HEK293 (cell line): Measurements from ENCODE around the gene HEPHL1.

ENCODE experiments used
- ATF2 ChIP-seq: fragments of 450-650 bp; formaldehyde crosslinking; IDR thresholded peaks from 2 replicates; pipeline ENCODE4 v1.5.1; 2016; ENCODE audit warnings: missing biosample characterization, missing genetic modification characterization, low read depth
- BCL6B ChIP-seq: fragments of 450-650 bp; formaldehyde crosslinking; IDR thresholded peaks from 2 replicates; pipeline ENCODE4 v1.5.1; 2017; ENCODE audit warnings: missing biosample characterization, missing genetic modification characterization
- ELK4 ChIP-seq: IDR thresholded peaks from 2 replicates; pipeline ENCODE4 v1.6.1; 2011; ENCODE audit warnings: mild to moderate bottlenecking, low read depth, low read length, borderline replicate concordance
- FEZF1 ChIP-seq: fragments of 450-650 bp; formaldehyde crosslinking; IDR thresholded peaks from 2 replicates; pipeline ENCODE4 v1.5.1; 2016; ENCODE audit warnings: missing biosample characterization, missing genetic modification characterization
- KLF1 ChIP-seq: fragments of 450-650 bp; formaldehyde crosslinking; IDR thresholded peaks from 2 replicates; pipeline ENCODE4 v1.5.1; 2016; ENCODE audit warnings: missing biosample characterization, missing genetic modification characterization
- KLF7 ChIP-seq: fragments of 450-650 bp; formaldehyde crosslinking; IDR thresholded peaks from 2 replicates; pipeline ENCODE4 v1.5.1; 2016; ENCODE audit warnings: missing biosample characterization, missing genetic modification characterization, borderline replicate concordance
- MYNN ChIP-seq: fragments of 450-650 bp; formaldehyde crosslinking; IDR thresholded peaks from 2 replicates; pipeline ENCODE4 v1.5.1; 2016; ENCODE audit warnings: missing biosample characterization, missing genetic modification characterization, borderline replicate concordance
- PRDM4 ChIP-seq: fragments of 450-650 bp; formaldehyde crosslinking; IDR thresholded peaks from 2 replicates; pipeline ENCODE4 v1.5.1; 2017; ENCODE audit warnings: missing biosample characterization, missing genetic modification characterization
- PRDM6 ChIP-seq: fragments of 450-650 bp; formaldehyde crosslinking; IDR thresholded peaks from 2 replicates; pipeline ENCODE4 v1.5.1; 2017; ENCODE audit warnings: missing biosample characterization, missing genetic modification characterization
- TCF7L2 ChIP-seq: IDR thresholded peaks from 2 replicates; pipeline ENCODE4 v1.6.1; 2011; ENCODE audit warnings: low read depth, mild to moderate bottlenecking, inconsistent platforms, low read length, moderate library complexity, borderline replicate concordance
- YY1 ChIP-seq: fragments of 450-650 bp; formaldehyde crosslinking; IDR thresholded peaks from 2 replicates; pipeline ENCODE4 v1.5.1; 2018; ENCODE audit warnings: missing biosample characterization, missing genetic modification characterization
- YY2 ChIP-seq: fragments of 450-650 bp; formaldehyde crosslinking; IDR thresholded peaks from 2 replicates; pipeline ENCODE4 v1.5.1; 2016; ENCODE audit warnings: missing biosample characterization, missing genetic modification characterization
- ZBTB1 ChIP-seq: fragments of 450-650 bp; formaldehyde crosslinking; IDR thresholded peaks from 2 replicates; pipeline ENCODE4 v1.5.1; 2016; ENCODE audit warnings: missing biosample characterization, missing genetic modification characterization
- ZBTB6 ChIP-seq: fragments of 450-650 bp; formaldehyde crosslinking; IDR thresholded peaks from 2 replicates; pipeline ENCODE4 v1.5.1; 2017; ENCODE audit warnings: missing biosample characterization, missing genetic modification characterization
- ZNF174 ChIP-seq: fragments of 450-650 bp; formaldehyde crosslinking; IDR thresholded peaks from 2 replicates; pipeline ENCODE4 v1.5.0; 2017; ENCODE audit warnings: missing biosample characterization, mild to moderate bottlenecking, missing genetic modification characterization
- ZNF175 ChIP-seq: fragments of 450-650 bp; formaldehyde crosslinking; IDR thresholded peaks from 2 replicates; pipeline ENCODE4 v1.5.1; 2016; ENCODE audit warnings: missing biosample characterization, missing genetic modification characterization
- ZNF324 ChIP-seq: fragments of 450-650 bp; formaldehyde crosslinking; IDR thresholded peaks from 2 replicates; pipeline ENCODE4 v1.5.1; 2016; ENCODE audit warnings: missing biosample characterization, missing genetic modification characterization
- ZNF449 ChIP-seq: fragments of 450-650 bp; formaldehyde crosslinking; IDR thresholded peaks from 2 replicates; pipeline ENCODE4 v1.5.1; 2017; ENCODE audit warnings: missing biosample characterization, mild to moderate bottlenecking, missing genetic modification characterization, moderate library complexity
- ZNF521 ChIP-seq: fragments of 450-650 bp; formaldehyde crosslinking; IDR thresholded peaks from 2 replicates; pipeline ENCODE4 v1.5.1; 2017; ENCODE audit warnings: missing biosample characterization, mild to moderate bottlenecking, missing genetic modification characterization
- ZNF544 ChIP-seq: fragments of 450-650 bp; formaldehyde crosslinking; IDR thresholded peaks from 2 replicates; pipeline ENCODE4 v1.5.0; 2017; ENCODE audit warnings: missing biosample characterization, missing genetic modification characterization
- ZNF558 ChIP-seq: fragments of 450-650 bp; formaldehyde crosslinking; IDR thresholded peaks from 2 replicates; pipeline ENCODE4 v1.5.1; 2016; ENCODE audit warnings: missing biosample characterization, missing genetic modification characterization
- ZNF580 ChIP-seq: fragments of 450-650 bp; formaldehyde crosslinking; IDR thresholded peaks from 2 replicates; pipeline ENCODE4 v1.5.1; 2016; ENCODE audit warnings: missing biosample characterization, missing genetic modification characterization
- ZNF596 ChIP-seq: fragments of 450-650 bp; IDR thresholded peaks from 2 replicates; pipeline ENCODE4 v1.5.0; 2018; ENCODE audit warnings: missing biosample characterization, mild to moderate bottlenecking, missing genetic modification characterization, moderate library complexity
- ZNF624 ChIP-seq: fragments of 450-650 bp; formaldehyde crosslinking; IDR thresholded peaks from 2 replicates; pipeline ENCODE4 v1.5.1; 2017; ENCODE audit warnings: missing biosample characterization, missing genetic modification characterization
- ZNF677 ChIP-seq: fragments of 450-650 bp; IDR thresholded peaks from 2 replicates; pipeline ENCODE4 v1.5.0; 2018; ENCODE audit warnings: missing biosample characterization, mild to moderate bottlenecking, missing genetic modification characterization, moderate library complexity
- ZNF843 ChIP-seq: fragments of 450-650 bp; formaldehyde crosslinking; IDR thresholded peaks from 2 replicates; pipeline ENCODE4 v1.5.1; 2016; ENCODE audit warnings: missing biosample characterization, missing genetic modification characterization
- ZSCAN18 ChIP-seq: fragments of 450-650 bp; formaldehyde crosslinking; IDR thresholded peaks from 2 replicates; pipeline ENCODE4 v1.5.1; 2016; ENCODE audit warnings: missing biosample characterization, missing genetic modification characterization

Gene HEPHL1

GRCh38 chr11:94128746-94129511 is 107.8 kb downstream of the HEPHL1 start, which contains the start of gene PANX1 (continued):
- no peak for TF ChIP-seq PRDM6
- TF ChIP-seq YY1 (tag by site-specific recombination) = no peak
- TF ChIP-seq ATF2 (tag by site-specific recombination) = no peak
- TF ChIP-seq ZNF558 = no peak
- peak; percentile 70 for TF ChIP-seq ZNF449
- TF ChIP-seq ZNF596 (tag by site-specific recombination) = no peak
- TF ChIP-seq TCF7L2 = no peak
- no peak for TF ChIP-seq ZNF175
- TF ChIP-seq YY2 = no peak
- no peak for TF ChIP-seq ZBTB1
- no peak for TF ChIP-seq ZNF324 (tag by site-specific recombination)
- TF ChIP-seq ZNF174 (tag by site-specific recombination) = no peak
- TF ChIP-seq BCL6B (tag by site-specific recombination) = no peak
- TF ChIP-seq ZNF521 = no peak
- TF ChIP-seq MYNN (tag by site-specific recombination) = no peak
- no peak for TF ChIP-seq ZNF677 (tag by site-specific recombination)
- no peak for TF ChIP-seq ZNF843 (tag by site-specific recombination)
- TF ChIP-seq ZNF544 (tag by site-specific recombination) = no peak
- no peak for TF ChIP-seq ZSCAN18 (tag by site-specific recombination)
- no peak for TF ChIP-seq ZNF624 (tag by site-specific recombination)
- no peak for TF ChIP-seq ZNF580 (tag by site-specific recombination)
- 0 out of 2 replicates have a peak, but pooled peaks have one; percentile 25 for TF ChIP-seq ZBTB6 (tag by site-specific recombination)
- TF ChIP-seq ELK4 = peak; percentile 73; the same call in 1 of the 2 replicates
- TF ChIP-seq KLF7 (tag by site-specific recombination) = peak; percentile 87
- TF ChIP-seq FEZF1 (tag by site-specific recombination) = peak; percentile 93
- TF ChIP-seq KLF1 (tag by site-specific recombination) = peak; percentile 95
- TF ChIP-seq PRDM4 (tag by site-specific recombination) = no peak
